Inflammatory macrophage treated with lipopolysaccharide for 1 hour (primary cell): ENCODE data around the gene DGKH.
"Not testable (repeated sequence)": the region's sequence is repeated elsewhere in the genome, so short reads cannot be mapped to it uniquely, and the experiment has no call there.

Source experiments
- DNase-seq, 2 donors: peaks; one replicate each; pipeline ENCODE4 v3.0.0-alpha.2; 2020 to 2022

DGKH gene

GRCh38 chr13:42076309-42076713, 27.9 kb downstream of the DGKH start:
- no peak for DNase-seq

GRCh38 chr13:42078128-42078808, 29.8 kb downstream of the DGKH start:
- no peak for DNase-seq

GRCh38 chr13:42083138-42083770, 34.8 kb downstream of the DGKH start:
- no peak for DNase-seq

- no peak for DNase-seq
Observed at GRCh38 chr13:42084722-42085121, 36.3 kb downstream of the DGKH start.

- DNase-seq, result no peak
Observed at GRCh38 chr13:42086582-42086981, 38.1 kb downstream of the DGKH start.

- DNase-seq, result no peak
Observed at GRCh38 chr13:42094516-42095040, 46.1 kb downstream of the DGKH start.

- DNase-seq, result not testable (repeated sequence)
Observed at GRCh38 chr13:42096222-42096621, 47.8 kb downstream of the DGKH start.

- DNase-seq, result no peak
Observed at GRCh38 chr13:42099962-42100675, 51.7 kb downstream of the DGKH start.

GRCh38 chr13:42100960-42101359, 52.5 kb downstream of the DGKH start:
- no peak for DNase-seq

- no peak for DNase-seq
Observed at GRCh38 chr13:42101821-42102585, 53.6 kb downstream of the DGKH start.

GRCh38 chr13:42102961-42103865, 54.8 kb downstream of the DGKH start:
- DNase-seq, result no peak

GRCh38 chr13:42106998-42107397, 58.5 kb downstream of the DGKH start:
- DNase-seq, result no peak

- DNase-seq, result no peak
Observed at GRCh38 chr13:42107421-42107820, 59.0 kb downstream of the DGKH start.

- no peak for DNase-seq
Observed at GRCh38 chr13:42108217-42108616, 59.8 kb downstream of the DGKH start.

GRCh38 chr13:42109957-42110356, 61.5 kb downstream of the DGKH start:
- DNase-seq, result no peak

GRCh38 chr13:42110410-42111155, 62.1 kb downstream of the DGKH start:
- peak; percentile 90 to 98 for DNase-seq

- DNase-seq, result no peak
Observed at GRCh38 chr13:42112864-42113263, 64.4 kb downstream of the DGKH start.

- DNase-seq, result no peak
Observed at GRCh38 chr13:42113478-42113877, 65.0 kb downstream of the DGKH start.

- no peak for DNase-seq
Observed at GRCh38 chr13:42114278-42114677, 65.8 kb downstream of the DGKH start.

- no peak for DNase-seq
Observed at GRCh38 chr13:42114912-42115311, 66.5 kb downstream of the DGKH start.

- no peak for DNase-seq
Observed at GRCh38 chr13:42116225-42116624, 67.8 kb downstream of the DGKH start.
